Stomach smooth muscle (tissue), 2 donors: ENCODE data around the gene PLEKHF1.
A peak's percentile ranks its signal among the peaks of the same experiment; 100 is the strongest.

Experiments used
- H3K27ac ChIP-seq: one replicate; pipeline ENCODE4 v1.7.0; 2013; ENCODE audit warnings: mild to moderate bottlenecking, low read length, inconsistent platforms
- H3K27me3 ChIP-seq, 2 donors: one replicate each; pipeline ENCODE4 v1.7.0; 2013; ENCODE audit warnings: low read length in 2 of 2; ENCODE audit not compliant: insufficient read depth in 2 of 2, control insufficient read depth in 1 of 2
- H3K36me3 ChIP-seq, 2 donors: one replicate each; pipeline ENCODE4 v1.7.0; 2013; ENCODE audit warnings: low read length in 2 of 2; ENCODE audit not compliant: control insufficient read depth in 2 of 2, insufficient read depth in 2 of 2
- H3K4me1 ChIP-seq: one replicate; pipeline ENCODE4 v1.7.0; 2013; ENCODE audit warnings: low read length; ENCODE audit not compliant: control insufficient read depth, insufficient read depth
- H3K4me3 ChIP-seq, 2 donors: one replicate each; pipeline ENCODE4 v1.7.0; 2013; ENCODE audit warnings: low read length in 2 of 2
- H3K9ac ChIP-seq, 2 donors: one replicate each; pipeline ENCODE4 v1.7.0; 2013; ENCODE audit warnings: low read length in 2 of 2, mild to moderate bottlenecking in 1 of 2
- H3K9me3 ChIP-seq, 2 donors: one replicate each; pipeline ENCODE4 v1.7.0; 2013; ENCODE audit warnings: low read length in 2 of 2; ENCODE audit not compliant: control insufficient read depth in 2 of 2
- donor health status: healthy.
- donor health status: Pancreatic carcinoma.

Gene PLEKHF1

GRCh38 chr19:29672933-29673336, 7.7 kb downstream of the PLEKHF1 start:
- no peak overlapping the region for H3K4me3 ChIP-seq
- H3K9ac ChIP-seq: no peak overlapping the region
- no peaks in the 10 kb centered on the region for H3K9me3 ChIP-seq
- no peak overlapping the region for H3K27ac ChIP-seq
- peaks cover 44% of the 10 kb centered on the region for H3K4me1 ChIP-seq
- no peaks in the 10 kb centered on the region for H3K27me3 ChIP-seq
- H3K36me3 ChIP-seq: peaks cover 0 to 17% of the 10 kb centered on the region in 2 donors

GRCh38 chr19:29673451-29674371, 8.4 kb downstream of the PLEKHF1 start:
- Histone ChIP-seq H3K36me3 (peaks cover 0 to 17% of the 10 kb centered on the region in 2 donors), H3K4me1 (peaks cover 46% of the 10 kb centered on the region), H3K27ac (no peak overlapping the region), H3K4me3 (no peak overlapping the region), H3K27me3 (no peaks in the 10 kb centered on the region), H3K9ac (no peak overlapping the region), H3K9me3 (no peaks in the 10 kb centered on the region)

GRCh38 chr19:29674374-29675119, 9.3 kb downstream of the PLEKHF1 start:
- Histone ChIP-seq H3K9ac (no peak overlapping the region), H3K36me3 (peaks cover 0 to 17% of the 10 kb centered on the region in 2 donors), H3K27ac (no peak overlapping the region), H3K4me3 (no peak overlapping the region), H3K27me3 (no peaks in the 10 kb centered on the region), H3K9me3 (no peaks in the 10 kb centered on the region), H3K4me1 (peaks cover 42% of the 10 kb centered on the region)

- H3K9me3 ChIP-seq: no peaks in the 10 kb centered on the region
- peaks cover 0 to 17% of the 10 kb centered on the region in 2 donors for H3K36me3 ChIP-seq
- H3K27ac ChIP-seq: no peak overlapping the region
- H3K9ac ChIP-seq: no peak overlapping the region
- no peak overlapping the region for H3K4me3 ChIP-seq
- peaks cover 45% of the 10 kb centered on the region for H3K4me1 ChIP-seq
- no peaks in the 10 kb centered on the region for H3K27me3 ChIP-seq
Observed at GRCh38 chr19:29675120-29675649, 9.9 kb downstream of the PLEKHF1 start.

- Histone ChIP-seq H3K4me3 (no peak overlapping the region), H3K36me3 (peaks cover 0 to 17% of the 10 kb centered on the region in 2 donors), H3K4me1 (peaks cover 46% of the 10 kb centered on the region), H3K9me3 (no peaks in the 10 kb centered on the region), H3K27me3 (no peaks in the 10 kb centered on the region), H3K9ac (no peak overlapping the region), H3K27ac (no peak overlapping the region)
Observed at GRCh38 chr19:29675650-29676186, 10.5 kb downstream of the PLEKHF1 start.

- H3K9ac ChIP-seq: no peak overlapping the region
- H3K27me3 ChIP-seq: no peaks in the 10 kb centered on the region
- H3K9me3 ChIP-seq: no peaks in the 10 kb centered on the region
- peaks cover 0 to 17% of the 10 kb centered on the region in 2 donors for H3K36me3 ChIP-seq
- peaks cover 50% of the 10 kb centered on the region for H3K4me1 ChIP-seq
- no peak overlapping the region for H3K4me3 ChIP-seq
- no peak overlapping the region for H3K27ac ChIP-seq
Observed at GRCh38 chr19:29676586-29676985, 11.3 kb downstream of the PLEKHF1 start.

- Histone ChIP-seq H3K36me3 (peaks cover 0 to 17% of the 10 kb centered on the region in 2 donors), H3K27ac (no peak overlapping the region)
Observed at GRCh38 chr19:29677001-29677817, 11.9 kb downstream of the PLEKHF1 start.

GRCh38 chr19:29678484-29679106, 13.3 kb downstream of the PLEKHF1 start:
- peaks cover 0 to 17% of the 10 kb centered on the region in 2 donors for H3K36me3 ChIP-seq
- H3K4me3 ChIP-seq: no peak overlapping the region
- H3K4me1 ChIP-seq: peaks cover 42% of the 10 kb centered on the region
- no peak overlapping the region for H3K9ac ChIP-seq
- H3K9me3 ChIP-seq: no peaks in the 10 kb centered on the region
- no peaks in the 10 kb centered on the region for H3K27me3 ChIP-seq
- no peak overlapping the region for H3K27ac ChIP-seq

More at GRCh38 chr19:29677001-29677817, 11.9 kb downstream of the PLEKHF1 start:
- H3K4me3 ChIP-seq: no peak overlapping the region
- H3K9ac ChIP-seq: no peak overlapping the region
- no peaks in the 10 kb centered on the region for H3K9me3 ChIP-seq
- H3K4me1 ChIP-seq: peaks cover 50% of the 10 kb centered on the region
- no peaks in the 10 kb centered on the region for H3K27me3 ChIP-seq

- Histone ChIP-seq H3K9me3 (no peaks in the 10 kb centered on the region), H3K4me3 (no peak overlapping the region), H3K27ac (no peak overlapping the region), H3K9ac (peak overlapping the region in 1 of 2 donors; percentile 5), H3K27me3 (no peaks in the 10 kb centered on the region), H3K36me3 (peaks cover 0 to 14% of the 10 kb centered on the region in 2 donors), H3K4me1 (peaks cover 42% of the 10 kb centered on the region)
Observed at GRCh38 chr19:29679598-29680210, 14.4 kb downstream of the PLEKHF1 start.
